Neural progenitor cell (in vitro differentiated cells): Measurements from ENCODE around the gene HOXC12. TPM values are rescaled to one million over a fixed set of nuclear protein-coding genes. Genes with fewer than 3 reads are reported as not detected.

Experiments used
- DNase-seq: peaks from one replicate; pipeline ENCODE4 v3.0.0-alpha.2; 2016; ENCODE audit warnings: low spot score
- H2AFZ ChIP-seq: fragments of 200-600 bp; sonication (generic); replicated peaks from 2 replicates; pipeline ENCODE4 v1.6.1; 2016; ENCODE audit warnings: antibody characterized with exemption
- H3F3A ChIP-seq: fragments of 200-600 bp; sonication (generic); 2 replicates; pipeline ENCODE4 v1.6.1; 2016; ENCODE audit warnings: antibody characterized with exemption, low read depth
- H3K27ac ChIP-seq: fragments of 200-600 bp; sonication (generic); 2 replicates; pipeline ENCODE4 v1.5.1; 2016; ENCODE audit warnings: mild to moderate bottlenecking
- H3K27me3 ChIP-seq: fragments of 200-600 bp; sonication (generic); 2 replicates; pipeline ENCODE4 v1.6.1; 2016; ENCODE audit warnings: mild to moderate bottlenecking, moderate library complexity
- H3K36me3 ChIP-seq: fragments of 200-600 bp; sonication (generic); 2 replicates; pipeline ENCODE4 v1.5.1; 2016
- H3K4me1 ChIP-seq: fragments of 200-600 bp; sonication (generic); 2 replicates; pipeline ENCODE4 v1.6.1; 2016; ENCODE audit warnings: mixed run types
- H3K4me2 ChIP-seq: fragments of 200-600 bp; sonication (generic); 2 replicates; pipeline ENCODE4 v1.6.1; 2016
- H3K4me3 ChIP-seq: fragments of 200-600 bp; sonication (generic); 2 replicates; pipeline ENCODE4 v1.5.1; 2016
- H3K79me2 ChIP-seq: fragments of 200-600 bp; sonication (generic); 2 replicates; pipeline ENCODE4 v1.6.1; 2016; ENCODE audit warnings: low read depth
- H3K9ac ChIP-seq: fragments of 200-600 bp; sonication (generic); 2 replicates; pipeline ENCODE4 v1.6.1; 2016
- H3K9me3 ChIP-seq: fragments of 200-600 bp; sonication (generic); 2 replicates; pipeline ENCODE4 v1.5.1; 2016; ENCODE audit warnings: low read depth
- H4K20me1 ChIP-seq: fragments of 200-600 bp; sonication (generic); 2 replicates; pipeline ENCODE4 v1.6.1; 2016; ENCODE audit warnings: low read depth
- H3K27ac Mint-ChIP-seq: 3 replicates; pipeline ENCODE4 v1.8.0; 2021; ENCODE audit warnings: mixed read lengths
- H3K27me3 Mint-ChIP-seq: 2 replicates; pipeline ENCODE4 v1.8.0; 2022; ENCODE audit warnings: low read depth, mild to moderate bottlenecking, inconsistent platforms, moderate library complexity, mixed read lengths; ENCODE audit not compliant: insufficient read depth
- H3K36me3 Mint-ChIP-seq: 3 replicates; pipeline ENCODE4 v1.8.0; 2021; ENCODE audit warnings: mixed read lengths
- H3K4me1 Mint-ChIP-seq: 3 replicates; pipeline ENCODE4 v1.8.0; 2021; ENCODE audit warnings: mixed read lengths
- H3K4me3 Mint-ChIP-seq: 3 replicates; pipeline ENCODE4 v1.8.0; 2021; ENCODE audit warnings: mild to moderate bottlenecking, moderate library complexity, mixed read lengths
- H3K9me3 Mint-ChIP-seq: 3 replicates; pipeline ENCODE4 v1.8.0; 2020; ENCODE audit warnings: mixed read lengths
- EZH2 ChIP-seq: fragments of 200-600 bp; sonication (generic); IDR thresholded peaks from 2 replicates; pipeline ENCODE4 v1.6.1; 2017; ENCODE audit warnings: antibody characterized with exemption, mild to moderate bottlenecking, moderate library complexity
- EZH2phosphoT487 ChIP-seq: fragments of 200-600 bp; sonication (generic); IDR thresholded peaks from 2 replicates; pipeline ENCODE4 v1.6.1; 2017; ENCODE audit warnings: antibody characterized with exemption
- total RNA-seq: library from RNA; depleted of rRNA; stranded (reverse); fragments of >200 nt; gene quantifications from 2 replicates; pipeline ENCODE4 v1.2.3, GENCODE V29; 2015; ENCODE audit warnings: low replicate concordance
- TF ChIP-seq, protein P1 (sequence below): fragments of 200-600 bp; sonication (generic); IDR thresholded peaks from 2 replicates; pipeline ENCODE4 v1.5.1; 2017; ENCODE audit warnings: antibody characterized with exemption, mild to moderate bottlenecking

The HOXC12 gene
- total RNA-seq, 1 donor from 2014 or later: not detected

DNA sequence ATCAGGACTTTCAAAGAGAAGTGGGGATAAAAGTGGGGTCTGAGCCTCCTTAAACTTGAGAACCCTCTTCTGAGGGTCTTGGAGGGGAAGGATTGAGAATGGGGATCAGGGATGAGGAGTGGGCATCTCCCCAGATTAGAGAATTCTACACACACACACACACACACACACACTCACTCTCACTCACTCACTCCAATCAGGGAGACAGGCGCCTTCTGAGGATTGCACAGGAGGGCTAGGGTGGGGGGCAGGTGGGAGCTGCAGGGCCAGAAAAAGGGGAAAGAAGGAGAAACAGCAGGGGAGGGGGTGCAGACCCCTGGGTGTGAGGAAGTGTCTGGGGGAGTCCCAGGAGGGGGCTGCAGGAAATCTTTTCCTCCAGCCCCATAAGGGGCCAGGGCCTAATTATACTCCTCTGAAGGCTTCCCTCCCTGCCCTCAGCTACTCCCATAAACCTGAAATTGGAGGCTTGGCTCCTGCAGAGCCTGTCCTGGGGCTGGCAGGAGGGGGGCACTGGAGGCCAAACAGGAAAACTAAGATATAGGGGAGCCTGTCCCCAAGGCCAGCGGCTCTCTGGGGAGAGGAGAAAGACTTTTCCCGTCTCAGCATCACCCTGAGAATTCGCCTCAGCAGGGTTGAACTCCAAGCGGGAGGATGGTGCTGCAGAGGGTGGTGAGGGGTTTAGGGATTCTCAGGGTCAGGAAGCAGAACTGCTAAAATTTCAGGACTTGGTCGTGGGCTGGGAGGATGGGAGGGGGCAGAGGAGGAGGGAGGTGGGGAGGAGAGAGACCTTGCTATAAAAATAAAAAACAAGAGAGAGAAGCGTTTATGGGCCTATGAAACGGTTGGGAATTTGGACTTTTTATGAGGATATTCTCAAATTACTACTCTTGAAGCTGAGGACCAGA lies 46.8 kb downstream of the HOXC12 start:
- Histone ChIP-seq H3K9ac (no peak overlapping the region), H2AFZ (no peak overlapping the region), H3K79me2 (no peaks in the 10 kb centered on the region), H3K4me3 (no peak overlapping the region), H4K20me1 (peaks cover 88% of the 10 kb centered on the region), H3K4me1 (no peaks in the 10 kb centered on the region), H3K27me3 (peaks cover 100% of the 10 kb centered on the region), H3K9me3 (no peaks in the 10 kb centered on the region), H3K4me2 (no peak overlapping the region), H3K27ac (no peak overlapping the region), H3F3A (no peaks in the 10 kb centered on the region), H3K36me3 (no peaks in the 10 kb centered on the region)
- TF ChIP-seq EZH2 (no peak), EZH2phosphoT487 (peak; percentile 49)
- H3K36me3 Mint-ChIP-seq: no peaks in the 10 kb centered on the region
- H3K27me3 Mint-ChIP-seq: peaks cover 98% of the 10 kb centered on the region
- peaks cover 4% of the 10 kb centered on the region for H3K4me1 Mint-ChIP-seq
- H3K27ac Mint-ChIP-seq: no peak overlapping the region
- no peak for DNase-seq
- no peak overlapping the region for H3K4me3 Mint-ChIP-seq
- H3K9me3 Mint-ChIP-seq: peaks cover 2% of the 10 kb centered on the region

DNA sequence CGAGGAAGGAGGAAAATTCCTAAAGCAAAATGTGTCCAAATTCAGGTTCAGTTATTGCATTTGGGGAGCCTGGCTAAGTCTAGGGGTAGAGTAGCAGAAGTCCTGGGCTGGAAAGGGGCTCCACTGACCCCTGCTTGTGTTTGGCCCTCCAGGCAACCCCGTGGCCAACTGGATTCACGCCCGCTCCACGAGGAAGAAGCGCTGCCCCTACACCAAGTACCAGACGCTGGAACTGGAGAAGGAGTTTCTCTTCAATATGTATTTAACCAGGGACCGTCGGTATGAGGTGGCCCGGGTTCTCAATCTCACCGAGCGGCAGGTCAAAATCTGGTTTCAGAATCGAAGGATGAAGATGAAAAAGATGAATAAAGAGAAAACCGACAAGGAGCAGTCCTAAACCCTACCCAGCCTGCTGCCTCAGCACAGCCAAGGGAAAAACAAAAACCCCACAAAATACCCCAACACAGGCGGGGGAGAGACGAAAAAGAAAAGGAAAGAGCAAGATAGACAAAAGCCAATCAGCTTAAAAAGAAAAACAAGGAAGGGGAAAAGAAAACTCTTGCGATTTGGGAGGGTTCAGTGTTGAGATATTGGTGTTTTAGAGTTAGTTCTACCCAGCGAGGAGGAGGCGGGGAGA lies 47.7 kb downstream of the HOXC12 start:
- peaks cover 98% of the 10 kb centered on the region for H3K27me3 Mint-ChIP-seq
- no peaks in the 10 kb centered on the region for H3K79me2 ChIP-seq
- H3K27me3 ChIP-seq: peaks cover 100% of the 10 kb centered on the region
- H2AFZ ChIP-seq: no peak overlapping the region
- H3K9me3 ChIP-seq: no peaks in the 10 kb centered on the region
- H3K36me3 ChIP-seq: no peaks in the 10 kb centered on the region
- peaks cover 88% of the 10 kb centered on the region for H4K20me1 ChIP-seq
- H3K4me1 Mint-ChIP-seq: peaks cover 4% of the 10 kb centered on the region
- peak; percentile 79 for TF ChIP-seq EZH2phosphoT487
- TF ChIP-seq, protein P1, sequence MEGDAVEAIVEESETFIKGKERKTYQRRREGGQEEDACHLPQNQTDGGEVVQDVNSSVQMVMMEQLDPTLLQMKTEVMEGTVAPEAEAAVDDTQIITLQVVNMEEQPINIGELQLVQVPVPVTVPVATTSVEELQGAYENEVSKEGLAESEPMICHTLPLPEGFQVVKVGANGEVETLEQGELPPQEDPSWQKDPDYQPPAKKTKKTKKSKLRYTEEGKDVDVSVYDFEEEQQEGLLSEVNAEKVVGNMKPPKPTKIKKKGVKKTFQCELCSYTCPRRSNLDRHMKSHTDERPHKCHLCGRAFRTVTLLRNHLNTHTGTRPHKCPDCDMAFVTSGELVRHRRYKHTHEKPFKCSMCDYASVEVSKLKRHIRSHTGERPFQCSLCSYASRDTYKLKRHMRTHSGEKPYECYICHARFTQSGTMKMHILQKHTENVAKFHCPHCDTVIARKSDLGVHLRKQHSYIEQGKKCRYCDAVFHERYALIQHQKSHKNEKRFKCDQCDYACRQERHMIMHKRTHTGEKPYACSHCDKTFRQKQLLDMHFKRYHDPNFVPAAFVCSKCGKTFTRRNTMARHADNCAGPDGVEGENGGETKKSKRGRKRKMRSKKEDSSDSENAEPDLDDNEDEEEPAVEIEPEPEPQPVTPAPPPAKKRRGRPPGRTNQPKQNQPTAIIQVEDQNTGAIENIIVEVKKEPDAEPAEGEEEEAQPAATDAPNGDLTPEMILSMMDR: no peak
- peak; percentile 90 for TF ChIP-seq EZH2
- no peaks in the 10 kb centered on the region for H3F3A ChIP-seq
- DNase-seq: no peak
- H3K4me1 ChIP-seq: no peaks in the 10 kb centered on the region
- H3K9me3 Mint-ChIP-seq: peaks cover 2% of the 10 kb centered on the region
- no peak overlapping the region for H3K4me3 Mint-ChIP-seq
- H3K9ac ChIP-seq: no peak overlapping the region
- no peak overlapping the region for H3K27ac Mint-ChIP-seq
- H3K27ac ChIP-seq: no peak overlapping the region
- no peak overlapping the region for H3K4me3 ChIP-seq
- H3K36me3 Mint-ChIP-seq: no peaks in the 10 kb centered on the region
- H3K4me2 ChIP-seq: no peak overlapping the region

DNA sequence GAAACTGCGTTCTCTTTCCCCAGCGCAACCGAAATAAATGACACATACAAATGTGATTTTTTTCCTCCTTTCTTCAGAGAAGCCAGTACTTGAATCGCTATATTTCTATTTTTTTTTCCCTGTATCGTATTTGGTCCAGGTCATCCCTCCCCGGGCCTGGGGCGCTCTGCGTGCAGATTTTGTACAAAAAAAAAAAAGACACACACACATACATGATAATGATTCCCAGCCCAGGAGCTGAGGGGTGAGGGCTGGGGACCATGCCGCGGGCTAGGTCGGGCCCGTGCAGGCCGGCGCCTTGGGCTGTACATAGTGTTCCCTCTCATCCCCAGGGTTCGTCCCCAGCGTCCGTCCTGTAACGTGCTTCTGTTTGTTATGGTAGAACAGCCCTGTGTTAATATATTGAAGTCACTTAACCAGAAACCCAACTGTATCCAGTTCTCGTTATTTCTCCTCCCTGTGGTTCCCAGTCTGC lies 48.2 kb downstream of the HOXC12 start:
- H4K20me1 ChIP-seq: peaks cover 88% of the 10 kb centered on the region
- Mint-ChIP-seq H3K9me3 (peaks cover 2% of the 10 kb centered on the region), H3K4me3 (no peak overlapping the region), H3K4me1 (peaks cover 4% of the 10 kb centered on the region), H3K27ac (no peak overlapping the region), H3K27me3 (peaks cover 98% of the 10 kb centered on the region), H3K36me3 (no peaks in the 10 kb centered on the region)
- H3K4me3 ChIP-seq: no peak overlapping the region
- H3K27ac ChIP-seq: no peak overlapping the region
- no peaks in the 10 kb centered on the region for H3K4me1 ChIP-seq
- no peak for DNase-seq
- no peaks in the 10 kb centered on the region for H3K36me3 ChIP-seq
- H3F3A ChIP-seq: no peaks in the 10 kb centered on the region
- H3K27me3 ChIP-seq: peaks cover 100% of the 10 kb centered on the region
- H3K79me2 ChIP-seq: no peaks in the 10 kb centered on the region
- no peak overlapping the region for H3K9ac ChIP-seq
- no peak overlapping the region for H3K4me2 ChIP-seq
- H2AFZ ChIP-seq: no peak overlapping the region
- no peaks in the 10 kb centered on the region for H3K9me3 ChIP-seq
- TF ChIP-seq, protein P1: no peak
- TF ChIP-seq EZH2phosphoT487 (peak; percentile 76), EZH2 (peak; percentile 78)
